HCT116 (cell line): Measurements from ENCODE around the gene MYLK4. TPM values are rescaled to one million over a fixed set of nuclear protein-coding genes. Genes with fewer than 3 reads are reported as not detected.

Experiments used
- ATAC-seq: fragments of 200-7000 bp; cut with Tn5 transposase; 2 replicates; pipeline ENCODE4 v1.9.1; 2020; ENCODE audit warnings: mild to moderate bottlenecking, moderate library complexity
- BruUV-seq: library from RNA; stranded (reverse); fragments of 400-500 nt; replicated peaks from 2 replicates; lab custom pipeline; 2021; lab: Mats Ljungman, UMichigan
- CTCF ChIA-PET: fragments of 300-600 bp; sonication (Branson Sonifier 250); formaldehyde crosslinking; loops from one replicate; lab custom pipeline; 2021; ENCODE audit warnings: antibody characterized with exemption; lab: Charles Lee
- POLR2A ChIA-PET: fragments of 300-600, 350-600 bp; sonication (Branson Sonifier 250); formaldehyde crosslinking; loops from one replicate; lab custom pipeline; 2021; ENCODE audit warnings: antibody characterized with exemption; lab: Charles Lee
- RAD21 ChIA-PET, 2 experiments: fragments of 300-600 bp; sonication (Branson Sonifier 250); formaldehyde crosslinking; loops; one replicate each; lab custom pipeline; 2023; ENCODE audit warnings: low total read pairs in 2 of 2; ENCODE audit not compliant: uncharacterized antibody in 2 of 2, unreplicated experiment in 2 of 2, low non-redundant PET in 1 of 2; lab: Charles Lee
- DNase-seq: peaks from one replicate; pipeline ENCODE4 v3.0.0-alpha.2; 2010; ENCODE audit warnings: low read depth, low spot score
- H2AFZ ChIP-seq: fragments of 200-600 bp; shearing (Covaris generic), sonication (generic); 2 replicates; pipeline ENCODE4 v1.6.1; 2017; ENCODE audit warnings: low read depth, mixed run types, mixed read lengths, antibody characterized with exemption, low read length; ENCODE audit not compliant: poor library complexity, severe bottlenecking
- H3K27ac ChIP-seq: 2 replicates; pipeline ENCODE4 v1.5.1; 2012; ENCODE audit warnings: low read depth, low read length
- H3K27me3 ChIP-seq: fragments of 200-600 bp; sonication (generic); 2 replicates; pipeline ENCODE4 v1.6.1; 2016; ENCODE audit warnings: mixed run types, low read length, mixed read lengths; ENCODE audit not compliant: insufficient read depth
- H3K36me3 ChIP-seq, 2 experiments: fragments of 200-500 bp in 1 of 2; fragments of 200-600 bp in 1 of 2; sonication (Bioruptor generic) in 1 of 2; sonication (generic) in 1 of 2; 2 replicates each; pipeline versions ENCODE4 v1.5.1 to v1.6.1; 2014 to 2016; ENCODE audit warnings: low read length in 2 of 2, inconsistent platforms in 1 of 2, mixed read lengths in 1 of 2, mixed run types in 1 of 2; ENCODE audit not compliant: insufficient read depth in 2 of 2, control insufficient read depth in 1 of 2
- H3K4me1 ChIP-seq, 2 experiments: fragments of 200-600 bp in 1 of 2; sonication (generic) in 1 of 2; 2 replicates each; pipeline versions ENCODE4 v1.5.1 to v1.6.1; 2012 to 2017; ENCODE audit warnings: low read length in 2 of 2, inconsistent platforms in 1 of 2, mild to moderate bottlenecking in 1 of 2, mixed read lengths in 1 of 2, mixed run types in 1 of 2, moderate library complexity in 1 of 2; ENCODE audit not compliant: insufficient read depth in 2 of 2, control insufficient read depth in 1 of 2
- H3K4me2 ChIP-seq: fragments of 200-600 bp; sonication (generic); 2 replicates; pipeline ENCODE4 v1.6.1; 2017; ENCODE audit warnings: mixed run types, low read length, mixed read lengths
- H3K4me3 ChIP-seq, 2 experiments: fragments of 200-600 bp in 1 of 2; sonication (generic) in 1 of 2; replicated peaks in 1 of 2; 2 replicates each; pipeline ENCODE4 v1.5.1; 2011 to 2016; ENCODE audit warnings: low read length in 2 of 2, control low read depth in 1 of 2, low read depth in 1 of 2, mild to moderate bottlenecking in 1 of 2, mixed read lengths in 1 of 2, mixed run types in 1 of 2
- H3K79me2 ChIP-seq: fragments of 200-600 bp; sonication (generic); 2 replicates; pipeline ENCODE4 v1.6.1; 2017; ENCODE audit warnings: mild to moderate bottlenecking, mixed run types, low read length, moderate library complexity, mixed read lengths; ENCODE audit not compliant: insufficient read depth
- H3K9ac ChIP-seq: fragments of 200-600 bp; sonication (generic); 2 replicates; pipeline ENCODE4 v1.6.1; 2016; ENCODE audit warnings: low read length, mixed read lengths
- H3K9me2 ChIP-seq: fragments of 200-600 bp; sonication (generic), shearing (Covaris generic); 2 replicates; pipeline ENCODE4 v1.6.1; 2017; ENCODE audit warnings: mixed run types, mild to moderate bottlenecking, moderate library complexity; ENCODE audit not compliant: insufficient read depth
- H3K9me3 ChIP-seq, 2 experiments: fragments of 200-500 bp in 1 of 2; fragments of 200-600 bp in 1 of 2; sonication (Bioruptor generic) in 1 of 2; sonication (generic) in 1 of 2; 2 replicates each; pipeline ENCODE4 v1.6.1; 2014 to 2017; ENCODE audit warnings: low read length in 2 of 2, mixed read lengths in 2 of 2, inconsistent platforms in 1 of 2, low read depth in 1 of 2, mild to moderate bottlenecking in 1 of 2, mixed run types in 1 of 2, moderate library complexity in 1 of 2; ENCODE audit not compliant: control insufficient read depth in 1 of 2, insufficient read depth in 1 of 2
- H4K20me1 ChIP-seq: fragments of 200-600 bp; sonication (generic), shearing (Covaris generic); 2 replicates; pipeline ENCODE4 v1.6.1; 2017; ENCODE audit warnings: mixed run types, mild to moderate bottlenecking, moderate library complexity; ENCODE audit not compliant: insufficient read depth
- ATF3 ChIP-seq: IDR thresholded peaks from 2 replicates; pipeline ENCODE4 v1.6.1; 2012
- CEBPB ChIP-seq: IDR thresholded peaks from 2 replicates; pipeline ENCODE4 v1.6.1; 2012; ENCODE audit warnings: low read depth
- CTCF ChIP-seq, 3 experiments: fragments of 200-600 bp in 1 of 3; sonication (generic) in 1 of 3; IDR thresholded peaks in 2 of 3; conservative IDR thresholded peaks in 1 of 3; 2 replicates each; pipeline ENCODE4 v1.5.1; 2012 to 2017; ENCODE audit warnings: low read depth in 2 of 3, low read length in 2 of 3, antibody characterized with exemption in 1 of 3, borderline replicate concordance in 1 of 3, control low read depth in 1 of 3, mild to moderate bottlenecking in 1 of 3, mixed read lengths in 1 of 3, mixed run types in 1 of 3, moderate library complexity in 1 of 3; ENCODE audit not compliant: insufficient read depth in 1 of 3
- EGR1 ChIP-seq: IDR thresholded peaks from 2 replicates; pipeline ENCODE4 v1.6.1; 2012; ENCODE audit warnings: low read depth
- ELF1 ChIP-seq: IDR thresholded peaks from 2 replicates; pipeline ENCODE4 v1.6.1; 2012; ENCODE audit warnings: low read depth, borderline replicate concordance
- EZH2phosphoT487 ChIP-seq: fragments of 200-600 bp; IDR thresholded peaks from 2 replicates; pipeline ENCODE4 v1.6.1; 2018; ENCODE audit warnings: antibody characterized with exemption, borderline replicate concordance
- JUND ChIP-seq: IDR thresholded peaks from 2 replicates; pipeline ENCODE4 v1.6.1; 2012
- POLR2A ChIP-seq: IDR thresholded peaks from 2 replicates; pipeline ENCODE4 v1.7.0; 2011; ENCODE audit warnings: borderline replicate concordance; ENCODE audit not compliant: insufficient read depth, insufficient read length; ENCODE audit errors: extremely low read depth
- RAD21 ChIP-seq: IDR thresholded peaks from 2 replicates; pipeline ENCODE4 v1.6.1; 2012; ENCODE audit warnings: low read depth, mild to moderate bottlenecking
- REST ChIP-seq: IDR thresholded peaks from 2 replicates; pipeline ENCODE4 v1.6.1; 2012; ENCODE audit warnings: low read depth
- SIN3A ChIP-seq: IDR thresholded peaks from 2 replicates; pipeline ENCODE4 v1.6.1; 2012; ENCODE audit warnings: low read depth
- SP1 ChIP-seq: IDR thresholded peaks from 2 replicates; pipeline ENCODE4 v1.6.1; 2012; ENCODE audit warnings: low read depth
- SRF ChIP-seq: IDR thresholded peaks from 2 replicates; pipeline ENCODE4 v1.6.1; 2012; ENCODE audit warnings: low read depth
- TCF7L2 ChIP-seq: IDR thresholded peaks from 2 replicates; pipeline ENCODE4 v1.7.0; 2011; ENCODE audit warnings: borderline replicate concordance, inconsistent platforms; ENCODE audit not compliant: insufficient read depth, insufficient read length; ENCODE audit errors: extremely low read depth
- YY1 ChIP-seq: IDR thresholded peaks from 2 replicates; pipeline ENCODE4 v1.6.1; 2011; ENCODE audit warnings: low read length, low read depth, moderate library complexity, mild to moderate bottlenecking; ENCODE audit not compliant: insufficient replicate concordance; ENCODE audit errors: extremely low read depth
- ZBTB33 ChIP-seq: IDR thresholded peaks from 2 replicates; pipeline ENCODE4 v1.6.1; 2011; ENCODE audit warnings: mild to moderate bottlenecking, low read length, moderate library complexity; ENCODE audit not compliant: insufficient replicate concordance; ENCODE audit errors: extremely low read depth
- ZNF274 ChIP-seq: fragments of 200-500 bp; sonication (Bioruptor generic); IDR thresholded peaks from 2 replicates; pipeline ENCODE4 v1.6.1; 2014; ENCODE audit warnings: mild to moderate bottlenecking, low read depth, low read length, inconsistent platforms
- intact Hi-C: fragments of 100-400 bp; cut with micrococcal nuclease; formaldehyde crosslinking; loops from 2 replicates; pipeline ENCODE4 v1.10.0; 2022
- total RNA-seq: library from RNA; stranded (reverse); gene quantifications from one replicate; pipeline ENCODE4 v1.2.1, GENCODE V29; 2021; ENCODE audit not compliant: unreplicated experiment

The MYLK4 gene
- total RNA-seq, 1 experiment from 2014 or later, result 0.27 TPM

- no peaks in the 10 kb centered on the region for H3K36me3 ChIP-seq
- no peak overlapping the region for H3K9ac ChIP-seq
- no peak overlapping the region for H3K4me2 ChIP-seq
- no peaks in the 10 kb centered on the region for H4K20me1 ChIP-seq
- intact Hi-C loops, result no loop called here
- peaks cover 0 to 3% of the 10 kb centered on the region in 2 experiments; a peak in 1 of 4 replicates for H3K4me1 ChIP-seq
- H3K9me3 ChIP-seq, result no peaks in the 10 kb centered on the region
- no peaks in the 10 kb centered on the region for H3K79me2 ChIP-seq
- ChIA-PET POLR2A (no interaction called here), CTCF (no interaction called here), RAD21 (no interaction called here)
- H3K27me3 ChIP-seq, result no peaks in the 10 kb centered on the region
- ATAC-seq (no peak), DNase-seq (no peak)
- no peak overlapping the region for H3K4me3 ChIP-seq
- H3K9me2 ChIP-seq, result no peaks in the 10 kb centered on the region; the same call in 1 of the 2 replicates
- no peak overlapping the region for H3K27ac ChIP-seq
- no TSS peak for BruUV-seq
- H2AFZ ChIP-seq, result no peak overlapping the region
- TF ChIP-seq POLR2A (no peak), ATF3 (no peak), RAD21 (no peak), EGR1 (no peak), TCF7L2 (no peak), SP1 (no peak), ELF1 (no peak), SRF (no peak), CTCF (IDR thresholded peaks at IDR 0.05 in 2 of 3, conservative IDR thresholded peaks at IDR 0.05 in 1 of 3; ENCODE audit: borderline replicate concordance in 1 of 3, insufficient read depth in 1 of 3, low read depth in 2 of 3, low read length in 2 of 3) (no peak), ZBTB33 (no peak), YY1 (no peak), JUND (no peak), SIN3A (no peak), ZNF274 (no peak), REST (no peak), EZH2phosphoT487 (no peak), CEBPB (no peak)
Measured at GRCh38 chr6:2677080-2677593, 73.6 kb downstream of the MYLK4 start.
